Spinal cord (tissue), 10 donors: ENCODE results near the gene DUS3L. TPM values are rescaled to one million over a fixed set of nuclear protein-coding genes. Genes with fewer than 3 reads are reported as not detected.

Experiments used
- DNase-seq, 6 donors: peaks; one replicate each; pipeline versions ENCODE4 v3.0.0 to v3.0.0-alpha.2; 2013 to 2015; ENCODE audit warnings: low spot score in 6 of 6, low read depth in 4 of 6
- H3K27ac ChIP-seq: one replicate; pipeline ENCODE4 v1.5.1; 2013; ENCODE audit warnings: low read depth, low read length, control low read depth
- H3K27me3 ChIP-seq: one replicate; pipeline ENCODE4 v1.6.1; 2013; ENCODE audit warnings: low read length; ENCODE audit not compliant: control insufficient read depth, insufficient read depth
- H3K36me3 ChIP-seq: one replicate; pipeline ENCODE4 v1.6.1; 2013; ENCODE audit warnings: low read length; ENCODE audit not compliant: control insufficient read depth, insufficient read depth
- H3K4me1 ChIP-seq: one replicate; pipeline ENCODE4 v1.6.1; 2013; ENCODE audit warnings: low read length; ENCODE audit not compliant: control insufficient read depth, insufficient read depth
- H3K4me3 ChIP-seq: one replicate; pipeline ENCODE4 v1.5.1; 2013; ENCODE audit warnings: low read depth, low read length, control low read depth
- H3K9me3 ChIP-seq: one replicate; pipeline ENCODE4 v1.6.1; 2013; ENCODE audit warnings: low read length; ENCODE audit not compliant: control insufficient read depth, insufficient read depth
- WGBS: methylation state at CpG from one replicate; pipeline ENCODE4 v1.1.5; 2013; ENCODE audit warnings: missing lambda C conversion rate; ENCODE audit not compliant: insufficient coverage; 5-methylcytosine and 5-hydroxymethylcytosine counted together
- polyA plus RNA-seq, 2 donors: library from polyadenylated mRNA; unstranded; fragments of 120-200 nt; gene quantifications; one replicate each; pipeline ENCODE4 v1.2.1, GENCODE V29; 2013; ENCODE audit not compliant: insufficient read length in 2 of 2
- total RNA-seq, 2 donors: library from RNA; depleted of rRNA in 1 of 2; stranded (reverse); fragments of 120-200 nt in 1 of 2; fragments of >200 nt in 1 of 2; gene quantifications; one replicate each; pipeline versions ENCODE4 v1.2.3 to v1.2.4, GENCODE V29; 2013 to 2014
- donor health status: healthy.

DUS3L gene
- total and polyA plus RNA-seq, 4 donors: 9.5 to 31.0 (median 22.2) TPM

DNA sequence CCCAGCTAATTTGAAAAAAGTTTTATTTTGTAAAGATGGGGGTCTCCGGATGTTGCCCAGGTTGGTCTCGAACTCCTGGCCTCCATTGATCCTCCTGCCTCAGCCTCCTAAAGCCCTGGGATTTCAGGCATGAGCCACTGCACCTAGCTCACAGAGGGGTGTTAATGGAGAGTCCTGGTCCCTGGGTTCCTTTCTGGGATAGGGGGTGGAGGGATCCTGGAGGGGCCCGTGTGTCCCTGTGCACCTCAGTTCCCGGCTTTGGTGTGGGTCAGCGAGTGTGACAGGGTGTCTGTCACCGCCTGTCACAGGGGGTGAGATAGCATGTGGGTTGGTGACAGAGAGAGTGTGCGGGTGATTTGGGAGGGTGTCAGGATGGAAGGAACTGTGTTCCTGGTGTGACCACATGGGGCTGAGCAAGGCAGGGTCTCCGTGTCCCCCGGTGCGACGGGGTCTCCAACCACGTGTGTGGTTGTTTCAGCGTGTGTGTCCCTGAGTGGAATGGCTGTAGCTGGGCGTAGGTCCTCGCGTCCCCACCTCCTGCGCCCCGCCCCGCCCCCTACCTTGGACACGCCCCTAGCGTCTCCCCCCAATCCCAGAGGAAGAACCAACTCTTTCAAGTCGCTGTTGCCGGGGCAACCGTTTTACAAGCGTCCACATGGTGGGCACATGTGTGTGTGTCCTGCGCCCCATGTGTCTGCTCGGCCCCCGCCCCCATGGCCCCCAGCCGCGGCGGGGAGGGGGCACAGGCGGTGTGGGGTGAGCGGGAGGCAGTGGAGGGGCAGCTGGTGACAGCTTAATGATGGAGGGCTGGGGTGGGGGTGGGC lies 11.0 kb upstream of the DUS3L start:
- 16% methylated on average over 25 of the region's 33 CpGs for WGBS
- peak in 3 of 6 donors; percentile 47 to 84 (median 79) for DNase-seq
- Histone ChIP-seq H3K36me3 (no peaks in the 10 kb centered on the region), H3K4me3 (no peak overlapping the region), H3K27me3 (peaks cover 37% of the 10 kb centered on the region), H3K9me3 (no peaks in the 10 kb centered on the region), H3K4me1 (peaks cover 41% of the 10 kb centered on the region), H3K27ac (no peak overlapping the region)

DNA sequence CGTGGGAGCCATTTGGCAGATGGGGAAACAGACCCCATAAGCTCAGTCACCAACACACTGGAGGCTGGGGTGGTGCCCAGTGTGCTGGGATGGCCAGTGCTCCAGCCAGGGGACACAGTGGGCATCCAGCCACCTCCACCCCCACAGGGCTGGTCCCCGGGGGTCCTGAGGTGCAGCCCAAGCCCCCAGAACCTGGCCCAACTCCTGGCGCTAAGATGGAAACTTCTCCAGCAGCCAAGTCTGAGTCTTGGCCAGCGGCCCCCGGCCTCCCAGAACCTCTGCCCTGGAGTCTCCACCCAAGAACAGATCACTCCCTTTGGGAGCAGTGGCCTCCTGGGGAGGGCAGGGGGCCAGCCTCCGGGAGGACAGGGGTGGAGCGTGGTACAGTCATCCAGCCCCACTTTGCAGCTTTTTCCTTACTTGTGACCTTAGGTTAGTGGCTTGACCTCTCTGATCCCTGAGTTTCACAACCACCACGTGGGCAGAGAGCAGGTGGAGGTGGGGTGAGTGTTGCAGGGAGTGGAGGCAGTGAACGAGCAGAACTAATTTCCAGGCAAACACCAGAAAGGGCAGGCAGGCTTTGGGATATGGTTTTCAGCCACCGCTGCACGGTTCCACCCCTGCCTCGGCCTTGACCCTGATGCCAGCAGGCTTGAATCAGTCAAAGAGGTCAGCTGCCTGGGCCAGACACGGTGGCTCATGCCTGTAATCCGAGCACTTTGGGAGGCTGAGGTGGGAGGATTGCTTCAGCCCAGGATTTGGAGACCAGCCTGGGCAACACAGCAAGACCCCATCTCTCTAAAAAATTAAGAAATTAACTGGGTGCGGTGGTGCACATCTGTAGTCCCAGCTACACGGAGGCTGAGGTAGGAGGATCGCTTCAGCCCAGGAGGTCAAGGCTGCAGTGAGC lies 9.7 kb upstream of the DUS3L start:
- H3K36me3 ChIP-seq: no peaks in the 10 kb centered on the region
- peaks cover 27% of the 10 kb centered on the region for H3K27me3 ChIP-seq
- no peak for DNase-seq
- H3K9me3 ChIP-seq: no peaks in the 10 kb centered on the region
- WGBS: 86% methylated on average over 12 of the region's 17 CpGs
- peaks cover 36% of the 10 kb centered on the region for H3K4me1 ChIP-seq
- no peak overlapping the region for H3K4me3 ChIP-seq
- no peak overlapping the region for H3K27ac ChIP-seq

DNA sequence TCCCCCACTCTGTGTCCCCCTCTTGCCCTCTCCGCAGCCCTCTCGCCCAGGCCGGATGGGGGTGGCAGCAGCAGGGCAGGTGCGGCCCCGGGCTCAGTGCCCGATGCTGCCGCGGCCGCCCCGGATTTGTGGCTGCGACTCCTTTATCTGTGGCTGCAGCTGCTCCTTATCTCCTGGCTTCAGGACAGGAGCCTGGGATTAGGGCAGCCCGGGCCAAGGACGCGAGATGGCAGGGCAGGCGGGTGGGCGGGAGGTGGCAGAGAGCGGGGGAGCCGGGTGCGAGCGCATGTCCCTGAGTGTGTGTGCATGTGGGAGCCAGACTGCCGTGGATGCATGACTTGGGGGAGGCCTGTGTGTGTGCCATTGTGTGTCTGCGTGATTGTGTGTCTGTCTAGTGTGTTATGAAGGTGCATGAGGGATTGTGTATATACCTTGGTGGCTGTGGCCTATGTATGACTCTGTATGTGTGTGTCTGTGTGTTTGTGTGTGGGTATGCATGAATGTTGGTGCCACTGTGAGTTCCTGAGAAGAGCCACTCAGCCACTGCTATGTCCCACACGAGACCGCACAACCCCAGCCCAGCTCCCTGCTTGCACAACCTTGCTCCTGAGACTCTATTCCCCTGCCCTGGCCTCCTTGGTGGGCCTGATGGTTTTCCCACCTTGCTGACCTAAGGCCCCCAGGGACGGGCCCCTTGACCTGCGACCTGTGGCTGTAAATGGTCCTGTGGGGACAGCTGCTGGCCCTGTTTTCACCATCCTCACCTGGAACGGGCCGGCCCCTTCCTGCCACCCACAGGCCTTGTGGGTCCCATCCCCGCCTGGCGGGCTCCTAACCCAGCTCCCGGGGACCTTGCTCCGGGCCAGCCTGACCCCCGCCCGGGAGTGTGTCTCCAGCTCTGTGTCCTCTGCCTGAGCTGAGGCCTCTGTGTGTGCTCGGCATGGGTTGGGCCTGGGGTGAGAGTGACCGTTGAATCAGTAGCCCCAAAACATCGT lies 8.6 kb upstream of the DUS3L start:
- DNase-seq: peak in 1 of 6 donors; percentile 38
- no peaks in the 10 kb centered on the region for H3K9me3 ChIP-seq
- H3K4me1 ChIP-seq: peaks cover 31% of the 10 kb centered on the region
- no peak overlapping the region for H3K27ac ChIP-seq
- WGBS: 58% methylated on average over 33 of the region's 37 CpGs
- H3K36me3 ChIP-seq: no peaks in the 10 kb centered on the region
- peaks cover 21% of the 10 kb centered on the region for H3K27me3 ChIP-seq
- no peak overlapping the region for H3K4me3 ChIP-seq

DNA sequence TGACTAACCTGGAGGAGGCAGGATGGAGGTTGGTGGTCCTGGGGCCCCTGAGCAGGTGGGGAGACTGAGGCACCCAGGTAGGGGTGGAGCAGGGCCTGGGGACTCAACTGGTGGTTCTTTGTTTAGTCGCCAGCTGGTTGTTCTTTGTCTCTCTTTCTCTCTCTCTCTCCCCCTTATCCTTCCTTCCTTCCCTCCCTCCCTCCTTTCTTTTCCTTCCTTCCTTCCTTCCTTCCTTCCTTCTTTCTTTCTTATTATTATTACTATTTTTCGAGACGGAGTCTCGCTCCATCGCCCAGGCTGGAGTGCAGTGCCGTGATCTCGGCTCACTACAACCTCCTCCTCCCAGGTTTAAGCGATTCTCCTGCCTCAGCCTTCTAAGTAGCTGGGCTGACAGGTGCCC lies 7.3 kb upstream of the DUS3L start:
- 100% methylated on average over 1 of the region's 8 CpGs for WGBS
- no peak overlapping the region for H3K27ac ChIP-seq
- peaks cover 8% of the 10 kb centered on the region for H3K27me3 ChIP-seq
- H3K4me1 ChIP-seq: peaks cover 23% of the 10 kb centered on the region
- no peaks in the 10 kb centered on the region for H3K36me3 ChIP-seq
- H3K4me3 ChIP-seq: no peak overlapping the region
- H3K9me3 ChIP-seq: no peaks in the 10 kb centered on the region
- no peak for DNase-seq

- Histone ChIP-seq H3K27me3 (no peaks in the 10 kb centered on the region), H3K27ac (no peak overlapping the region), H3K36me3 (no peaks in the 10 kb centered on the region), H3K9me3 (no peaks in the 10 kb centered on the region), H3K4me3 (no peak overlapping the region), H3K4me1 (peaks cover 21% of the 10 kb centered on the region)
- DNase-seq: no peak
- WGBS: 100% methylated on average over 1 of the region's 7 CpGs
These were observed 4.5 kb upstream of the DUS3L start for GRCh38 chr19:5795382-5795919.

- Histone ChIP-seq H3K4me1 (peaks cover 21% of the 10 kb centered on the region), H3K27me3 (no peaks in the 10 kb centered on the region), H3K9me3 (no peaks in the 10 kb centered on the region), H3K4me3 (no peak overlapping the region), H3K36me3 (peaks cover 19% of the 10 kb centered on the region), H3K27ac (no peak overlapping the region)
- WGBS: 88% methylated on average over 2 of the region's 3 CpGs
- no peak for DNase-seq
These were observed 2.2 kb upstream of the DUS3L start for GRCh38 chr19:5793188-5793587.

- 98% methylated on average over 12 of the region's 18 CpGs for WGBS
- Histone ChIP-seq H3K27me3 (no peaks in the 10 kb centered on the region), H3K27ac (no peak overlapping the region), H3K36me3 (peaks cover 29% of the 10 kb centered on the region), H3K4me1 (peaks cover 21% of the 10 kb centered on the region), H3K9me3 (no peaks in the 10 kb centered on the region), H3K4me3 (no peak overlapping the region)
- DNase-seq: no peak
These were observed 1.3 kb upstream of the DUS3L start for GRCh38 chr19:5792224-5792623.

DNA sequence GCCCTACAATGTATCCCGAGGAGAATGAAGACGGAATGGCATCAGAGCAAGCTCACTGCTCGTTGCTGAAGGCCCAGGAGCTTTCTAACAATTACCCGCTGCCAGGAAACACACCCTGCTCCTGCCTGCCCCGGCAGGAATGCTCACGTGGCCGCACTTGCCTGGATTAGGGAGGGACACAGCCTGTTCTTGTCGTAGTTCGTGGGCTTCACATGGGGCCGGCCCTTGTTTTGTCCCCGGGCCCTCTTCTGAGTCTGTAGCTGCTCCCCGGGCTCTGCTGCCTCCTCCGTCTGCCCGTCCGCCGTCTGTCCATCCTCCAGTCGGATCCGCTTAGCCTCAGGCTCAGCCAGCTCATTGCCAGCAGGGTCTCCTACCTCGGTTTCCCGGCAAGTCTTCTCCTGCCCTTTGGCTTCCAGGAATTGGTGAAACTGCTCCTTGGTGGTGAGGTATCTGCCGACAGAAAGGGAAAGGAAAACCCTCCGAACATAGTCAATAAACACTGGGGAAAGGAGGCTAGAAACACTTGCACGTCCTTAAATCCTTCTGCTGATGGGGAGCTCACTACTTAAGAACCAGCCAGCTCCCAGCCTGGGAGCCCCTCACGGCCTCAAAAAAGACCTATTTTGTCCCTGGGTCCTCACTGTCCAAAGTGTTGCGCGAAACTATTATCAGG lies 941 bp downstream of the DUS3L start:
- Histone ChIP-seq H3K4me3 (peak overlapping the region; percentile 88), H3K27me3 (no peaks in the 10 kb centered on the region), H3K4me1 (peaks cover 21% of the 10 kb centered on the region), H3K27ac (peak overlapping the region; percentile 97), H3K36me3 (peaks cover 51% of the 10 kb centered on the region), H3K9me3 (no peaks in the 10 kb centered on the region)
- no peak for DNase-seq
- 78% methylated on average over 21 of the region's 26 CpGs for WGBS
